ENCODE measurements around the gene MEGF6.

DNA sequence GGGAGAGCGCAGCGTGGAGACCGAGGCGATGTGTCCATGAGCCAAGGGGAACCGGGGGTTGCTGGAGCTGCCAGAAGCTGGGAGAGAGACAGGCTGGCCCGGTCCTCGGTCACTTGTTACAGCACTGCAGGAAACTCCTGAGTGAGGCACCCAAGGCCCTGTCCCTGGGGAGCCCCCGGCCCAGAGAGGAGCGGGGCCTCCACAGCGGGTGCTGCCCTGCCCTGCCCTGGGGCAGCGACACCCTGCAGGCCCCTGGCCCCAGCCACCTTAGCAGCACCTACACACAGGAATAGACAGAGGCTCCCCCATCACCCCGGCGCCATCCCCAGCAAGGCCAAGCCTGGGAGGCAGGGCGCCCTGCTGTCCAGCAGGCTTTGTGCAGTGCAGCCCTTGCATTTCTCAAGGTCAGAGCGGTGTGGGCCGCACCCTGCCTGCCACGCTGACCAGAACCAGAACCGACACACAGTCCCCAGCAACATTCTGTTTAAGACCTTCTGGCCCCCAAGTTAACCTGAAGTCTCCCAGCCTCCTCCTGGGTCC is 6.6 kb upstream of the MEGF6 start:
- TF ChIP-seq, protein P1, sequence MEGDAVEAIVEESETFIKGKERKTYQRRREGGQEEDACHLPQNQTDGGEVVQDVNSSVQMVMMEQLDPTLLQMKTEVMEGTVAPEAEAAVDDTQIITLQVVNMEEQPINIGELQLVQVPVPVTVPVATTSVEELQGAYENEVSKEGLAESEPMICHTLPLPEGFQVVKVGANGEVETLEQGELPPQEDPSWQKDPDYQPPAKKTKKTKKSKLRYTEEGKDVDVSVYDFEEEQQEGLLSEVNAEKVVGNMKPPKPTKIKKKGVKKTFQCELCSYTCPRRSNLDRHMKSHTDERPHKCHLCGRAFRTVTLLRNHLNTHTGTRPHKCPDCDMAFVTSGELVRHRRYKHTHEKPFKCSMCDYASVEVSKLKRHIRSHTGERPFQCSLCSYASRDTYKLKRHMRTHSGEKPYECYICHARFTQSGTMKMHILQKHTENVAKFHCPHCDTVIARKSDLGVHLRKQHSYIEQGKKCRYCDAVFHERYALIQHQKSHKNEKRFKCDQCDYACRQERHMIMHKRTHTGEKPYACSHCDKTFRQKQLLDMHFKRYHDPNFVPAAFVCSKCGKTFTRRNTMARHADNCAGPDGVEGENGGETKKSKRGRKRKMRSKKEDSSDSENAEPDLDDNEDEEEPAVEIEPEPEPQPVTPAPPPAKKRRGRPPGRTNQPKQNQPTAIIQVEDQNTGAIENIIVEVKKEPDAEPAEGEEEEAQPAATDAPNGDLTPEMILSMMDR (optimal IDR thresholded peaks at IDR 0.05 in 1 of 3, IDR thresholded peaks at IDR 0.05 in 1 of 3, conservative IDR thresholded peaks at IDR 0.05 in 1 of 3; ENCODE audit: extremely low read depth in 1 of 3, insufficient read depth in 2 of 3, low read length in 3 of 3): no peak
- TF ChIP-seq EZH2 (IDR thresholded peaks at IDR 0.05; ENCODE audit: low read length): no peak
